ENCODE measurements around the gene TGFBR3. TPM values are rescaled to one million over a fixed set of nuclear protein-coding genes. Genes with fewer than 3 reads are reported as not detected.

Gene TGFBR3
- total and polyA plus RNA-seq, 2 of the 8 experiments (the other 6 are each of a cell fraction or from before 2014, with no cell fraction given): 2.0 to 6.1 TPM

DNA sequence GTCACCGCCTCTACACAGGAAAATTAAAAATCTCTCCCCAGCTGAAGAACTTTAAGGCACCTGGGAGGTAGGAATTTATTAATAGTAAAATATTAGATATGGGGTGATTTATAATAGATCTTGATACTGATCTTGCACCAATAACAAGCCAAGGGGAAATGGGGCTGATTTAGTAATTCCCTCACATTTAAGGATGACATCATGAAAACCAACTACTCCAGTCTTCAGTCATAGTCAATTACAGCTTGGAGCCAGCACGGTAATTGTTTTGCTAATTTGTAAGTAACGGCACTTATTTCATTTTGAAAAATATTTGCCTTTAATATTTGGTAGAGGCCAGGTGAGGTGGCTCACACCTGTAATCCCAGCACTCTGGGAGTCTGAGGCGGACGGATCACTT, 92.8 kb downstream of the TGFBR3 start:
- H2BK12ac ChIP-seq (ENCODE audit: low read depth, low read length): no peak overlapping the region
- no peak overlapping the region for H3K14ac ChIP-seq (ENCODE audit: insufficient read length)
- DNase-seq (ENCODE audit: low read depth in 1 of 2, low spot score in 2 of 2): no peak
- no peaks in the 10 kb centered on the region for H4K20me1 ChIP-seq (replicated peaks in 1 of 2; ENCODE audit: control insufficient read depth in 1 of 2, insufficient read depth in 2 of 2, low read length in 2 of 2)
- no peak overlapping the region for H2BK20ac ChIP-seq (ENCODE audit: low read length)
- no peak overlapping the region for H3K4me2 ChIP-seq (ENCODE audit: insufficient read depth in 1 of 2, low read depth in 2 of 2, low read length in 2 of 2)
- H4K91ac ChIP-seq (replicated peaks; ENCODE audit: insufficient read length, low read length): no peak overlapping the region
- FAIRE-seq: no peak
- no peak overlapping the region for H2BK5ac ChIP-seq (ENCODE audit: low read depth, low read length)
- TF ChIP-seq SIX5 (IDR thresholded peaks at IDR 0.05; ENCODE audit: low read depth, low read length): no peak
- TF ChIP-seq HDAC2 (IDR thresholded peaks at IDR 0.05; ENCODE audit: borderline replicate concordance in 1 of 2, low read depth in 2 of 2, low read length in 2 of 2): no peak
- no peak for TF ChIP-seq SP1 (IDR thresholded peaks at IDR 0.05; ENCODE audit: low read depth, low read length)
- no peak for TF ChIP-seq KDM5A (IDR thresholded peaks at IDR 0.05; ENCODE audit: low read length)
- H3K56ac ChIP-seq (replicated peaks; ENCODE audit: insufficient read length, low read depth, low read length): no peak overlapping the region
- ChIA-PET POLR2A (ENCODE audit: partially characterized antibody) (no interaction called here), CTCF (ENCODE audit: partially characterized antibody) (interaction anchor here (0.6 to 4.2 kb wide), 8 partner anchors 11 to 280 kb away, joined by 3 to 22 read pairs (median 5); no protein-coding TSS in a partner anchor)
- no peak overlapping the region for H2BK120ac ChIP-seq (replicated peaks; ENCODE audit: low read depth, low read length)
- H3K23ac ChIP-seq (ENCODE audit: insufficient read length): no peak overlapping the region
- no peaks in the 10 kb centered on the region for H3K79me1 ChIP-seq (ENCODE audit: low read depth, low read length)
- H2AFZ ChIP-seq (ENCODE audit: low read length): no peak overlapping the region
- WGBS, 2 experiments (ENCODE audit: extremely low coverage in 1 of 2, insufficient coverage in 1 of 2, insufficient read length in 1 of 2, insufficient replicate concordance in 2 of 2, low coverage in 1 of 2, low lambda C conversion rate in 2 of 2, missing lambda C conversion rate in 1 of 2): 90% methylated on average over 5 of the region's 5 CpGs; no CpG with 5 or more reads in 1 of the 2 experiments
- no peak overlapping the region for H3K9ac ChIP-seq (replicated peaks in 1 of 4; ENCODE audit: extremely low read depth in 1 of 4, low read depth in 3 of 4, low read length in 3 of 4)
- H3K23me2 ChIP-seq (ENCODE audit: low read depth, low read length): no peaks in the 10 kb centered on the region
- H3K4me1 ChIP-seq (replicated peaks in 1 of 4; ENCODE audit: control insufficient read depth in 3 of 4, insufficient read depth in 4 of 4, low read length in 3 of 4): peaks cover 8 to 20% (median 12%) of the 10 kb centered on the region in 4 experiments
- H2BK15ac ChIP-seq (ENCODE audit: low read length): no peak overlapping the region
- no peak overlapping the region for H4K8ac ChIP-seq (ENCODE audit: extremely low read depth, insufficient read depth, low read length)
- H3K36me3 ChIP-seq (ENCODE audit: control insufficient read depth in 2 of 4, insufficient read depth in 4 of 4, low read length in 3 of 4): no peaks in the 10 kb centered on the region
- no peak overlapping the region for H3K27ac ChIP-seq (ENCODE audit: low read depth, low read length)
- no peak overlapping the region for H3K4ac ChIP-seq (replicated peaks; ENCODE audit: insufficient read length, low read depth, low read length)
- H3K79me2 ChIP-seq (ENCODE audit: control insufficient read depth in 1 of 2, insufficient read depth in 2 of 2, low read length in 2 of 2): no peaks in the 10 kb centered on the region
- H3K18ac ChIP-seq (ENCODE audit: extremely low read depth, low read length): no peak overlapping the region
- no peak overlapping the region for H2AK5ac ChIP-seq (ENCODE audit: low read depth, low read length)
- no peak overlapping the region for H3K4me3 ChIP-seq (ENCODE audit: extremely low read depth in 1 of 4, insufficient read depth in 2 of 4, low read depth in 3 of 4, low read length in 4 of 4)
- H4K5ac ChIP-seq (ENCODE audit: insufficient read length, low read depth, low read length): no peak overlapping the region
- no peaks in the 10 kb centered on the region for H3K27me3 ChIP-seq (replicated peaks in 1 of 4; ENCODE audit: control insufficient read depth in 3 of 4, extremely low read depth in 1 of 4, insufficient read depth in 3 of 4, low read length in 3 of 4)
- H3K9me3 ChIP-seq (ENCODE audit: insufficient read depth in 2 of 2, low read depth in 1 of 2, low read length in 1 of 2): no peaks in the 10 kb centered on the region

All from H1 (cell line).